PC-3 (cell line): ENCODE measurements around the gene CCS.

Experiments used
- CTCF ChIP-seq: fragments of 300-600 bp; sonication (generic); conservative IDR thresholded peaks from 2 replicates; pipeline ENCODE4 v1.5.1; 2017; ENCODE audit warnings: antibody characterized with exemption, low read depth, mild to moderate bottlenecking, low read length
- EZH2 ChIP-seq: fragments of 300-600 bp; sonication (generic); IDR thresholded peaks from one replicate; pipeline ENCODE4 v1.6.1; 2017; ENCODE audit warnings: antibody characterized with exemption, mild to moderate bottlenecking, low read length; ENCODE audit not compliant: unreplicated experiment
- EZH2phosphoT487 ChIP-seq: fragments of 300-600 bp; sonication (generic); IDR thresholded peaks from 2 replicates; pipeline ENCODE4 v1.6.1; 2018; ENCODE audit warnings: mild to moderate bottlenecking, antibody characterized with exemption, low read length, borderline replicate concordance

- TF ChIP-seq EZH2phosphoT487 (no peak), CTCF (no peak), EZH2 (no peak)
Measured at GRCh38 chr11:66550887-66551286, 42.1 kb upstream of the CCS start.
